Brain microvascular endothelial cell (primary cell): Measurements from ENCODE around the gene GPR171.
A peak's percentile ranks its signal among the peaks of the same experiment; 100 is the strongest.

Experiments used
- DNase-seq: peaks from one replicate; pipeline ENCODE4 v3.0.0-alpha.2; 2020
- H3K27ac ChIP-seq: fragments of 250-450 bp; sonication (Bioruptor Pico); 2 replicates; pipeline ENCODE4 v1.5.1; 2020; ENCODE audit warnings: mild to moderate bottlenecking, moderate library complexity
- H3K27me3 ChIP-seq: fragments of 250-450 bp; sonication (Bioruptor Pico); replicated peaks from 2 replicates; pipeline ENCODE4 v1.5.1; 2020; ENCODE audit warnings: mild to moderate bottlenecking
- H3K36me3 ChIP-seq: fragments of 250-450 bp; sonication (Bioruptor Pico); replicated peaks from 2 replicates; pipeline ENCODE4 v1.5.1; 2020; ENCODE audit warnings: mild to moderate bottlenecking
- H3K4me3 ChIP-seq: 2 replicates; pipeline ENCODE4 v1.5.1; 2011; ENCODE audit warnings: low read depth, mild to moderate bottlenecking, control low read depth, low read length, moderate library complexity
- CTCF ChIP-seq: IDR thresholded peaks from 2 replicates; pipeline ENCODE4 v1.5.1; 2011; ENCODE audit warnings: low read depth, mild to moderate bottlenecking, moderate library complexity, low read length, control low read depth, inconsistent platforms; ENCODE audit errors: missing control alignments
- in situ Hi-C: cut with HindIII; loops from 2 replicates; pipeline ENCODE4 v1.10.0; 2017; ENCODE audit warnings: low sequenced_read_pairs, low pct_ligation_motif_present

Gene GPR171

DNA sequence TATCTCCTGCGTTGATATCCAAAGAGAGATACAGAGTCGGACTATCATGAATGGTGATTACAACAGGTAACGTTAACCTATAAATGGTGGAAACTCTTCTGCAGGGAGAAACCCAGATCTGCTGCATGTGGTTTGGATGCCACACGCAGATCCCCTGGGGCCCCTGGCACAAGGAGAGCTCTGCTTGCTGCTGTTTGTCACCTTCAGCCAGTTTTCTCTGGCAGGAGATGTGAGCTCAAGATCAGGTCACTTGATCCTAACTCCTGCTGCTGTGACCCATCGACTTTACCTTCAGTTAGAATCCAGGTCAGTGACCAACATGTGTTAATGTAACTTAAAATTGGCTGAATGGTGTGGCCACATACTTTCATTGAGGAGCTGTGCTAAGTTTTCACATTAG, 23.8 kb upstream of the GPR171 start:
- no peaks in the 10 kb centered on the region for H3K27me3 ChIP-seq
- H3K27ac ChIP-seq: peak overlapping the region; percentile 95
- in situ Hi-C loops: no loop called here
- no peak for DNase-seq
- no peak overlapping the region for H3K4me3 ChIP-seq
- no peak for TF ChIP-seq CTCF
- no peaks in the 10 kb centered on the region for H3K36me3 ChIP-seq

- no peaks in the 10 kb centered on the region for H3K36me3 ChIP-seq
- no peak for TF ChIP-seq CTCF
- H3K27me3 ChIP-seq: no peaks in the 10 kb centered on the region
- peak overlapping the region; percentile 95 for H3K27ac ChIP-seq
- DNase-seq: peak; percentile 92
- no peak overlapping the region for H3K4me3 ChIP-seq
- in situ Hi-C loops: no loop called here
Observed at GRCh38 chr3:151226088-151226563, 23.1 kb upstream of the GPR171 start.

DNA sequence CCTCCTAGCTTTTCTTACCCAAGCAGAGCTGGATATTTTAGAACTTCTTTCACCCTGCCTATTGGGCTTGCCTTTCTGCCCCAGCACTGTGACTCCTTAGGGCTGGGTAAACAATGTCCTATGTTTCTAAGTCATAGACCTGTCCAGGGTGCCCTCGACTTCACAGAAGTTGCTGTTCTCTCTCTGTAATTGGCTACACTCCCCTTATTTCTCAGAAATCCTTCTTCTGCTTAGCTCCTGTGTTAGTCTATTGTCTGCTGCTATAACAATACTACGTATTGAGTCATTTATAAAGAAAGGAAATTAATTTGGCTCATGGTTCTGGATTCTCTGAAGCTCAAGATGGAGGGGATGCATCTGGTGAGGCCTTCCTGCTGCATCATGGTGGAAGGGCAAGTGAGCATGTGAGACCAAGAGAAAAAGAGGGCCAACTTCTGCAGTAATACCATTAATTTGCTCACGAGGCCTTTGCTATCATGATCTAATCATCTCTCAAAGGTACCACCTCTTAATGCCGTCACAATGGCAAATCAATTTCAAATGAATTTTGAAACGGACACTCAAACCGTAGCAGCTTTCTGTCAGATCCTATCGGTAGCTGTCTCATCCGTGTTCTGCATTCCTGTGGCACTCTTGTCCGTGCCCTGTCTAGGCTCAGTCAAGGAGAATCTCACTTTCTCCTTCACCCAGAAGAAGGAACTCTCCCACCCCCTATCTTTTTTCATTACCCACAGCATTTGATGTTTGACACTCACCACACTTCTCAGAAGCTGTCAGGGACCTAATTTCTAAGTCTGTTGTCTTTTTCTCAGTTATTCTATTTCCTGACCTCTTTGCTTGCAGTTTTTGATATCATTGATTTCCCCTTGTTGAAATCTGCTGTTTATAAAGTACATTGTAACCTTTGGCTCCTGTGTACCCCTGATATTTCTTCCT, 22.3 kb upstream of the GPR171 start:
- H3K36me3 ChIP-seq: no peaks in the 10 kb centered on the region
- in situ Hi-C loops: no loop called here
- no peak overlapping the region for H3K4me3 ChIP-seq
- no peaks in the 10 kb centered on the region for H3K27me3 ChIP-seq
- no peak for TF ChIP-seq CTCF
- DNase-seq: no peak
- H3K27ac ChIP-seq: peak overlapping the region; percentile 95

GRCh38 chr3:151224268-151224866, 21.4 kb upstream of the GPR171 start:
- H3K27ac ChIP-seq: no peak overlapping the region
- no peak overlapping the region for H3K4me3 ChIP-seq
- TF ChIP-seq CTCF: no peak
- DNase-seq: no peak
- H3K27me3 ChIP-seq: no peaks in the 10 kb centered on the region
- in situ Hi-C loops: no loop called here
- no peaks in the 10 kb centered on the region for H3K36me3 ChIP-seq

DNA sequence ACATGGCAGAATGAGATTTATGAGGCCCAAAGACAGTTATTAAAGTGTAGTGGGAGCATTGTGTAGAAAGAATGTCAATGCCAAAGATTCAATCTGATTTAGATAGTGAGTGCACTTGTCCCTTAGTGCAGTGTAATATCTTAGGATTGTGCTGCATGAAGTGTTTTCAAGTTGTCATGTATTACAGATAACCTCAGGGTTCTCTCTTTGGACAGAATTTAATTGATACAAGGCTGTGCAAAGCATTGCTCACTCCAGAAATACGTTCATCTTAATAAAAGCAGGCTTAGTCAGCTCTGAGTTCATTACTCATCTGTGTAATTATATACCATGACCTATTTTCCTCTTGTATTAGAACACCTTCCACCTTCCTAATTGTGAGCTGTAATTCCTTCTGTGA, 16.0 kb upstream of the GPR171 start:
- Histone ChIP-seq H3K36me3 (no peaks in the 10 kb centered on the region), H3K4me3 (no peak overlapping the region), H3K27me3 (no peaks in the 10 kb centered on the region), H3K27ac (no peak overlapping the region)
- peak; percentile 60 for DNase-seq
- in situ Hi-C loops: no loop called here
- TF ChIP-seq CTCF: no peak
